ENCODE measurements around the gene GHRH.

GHRH gene

DNA sequence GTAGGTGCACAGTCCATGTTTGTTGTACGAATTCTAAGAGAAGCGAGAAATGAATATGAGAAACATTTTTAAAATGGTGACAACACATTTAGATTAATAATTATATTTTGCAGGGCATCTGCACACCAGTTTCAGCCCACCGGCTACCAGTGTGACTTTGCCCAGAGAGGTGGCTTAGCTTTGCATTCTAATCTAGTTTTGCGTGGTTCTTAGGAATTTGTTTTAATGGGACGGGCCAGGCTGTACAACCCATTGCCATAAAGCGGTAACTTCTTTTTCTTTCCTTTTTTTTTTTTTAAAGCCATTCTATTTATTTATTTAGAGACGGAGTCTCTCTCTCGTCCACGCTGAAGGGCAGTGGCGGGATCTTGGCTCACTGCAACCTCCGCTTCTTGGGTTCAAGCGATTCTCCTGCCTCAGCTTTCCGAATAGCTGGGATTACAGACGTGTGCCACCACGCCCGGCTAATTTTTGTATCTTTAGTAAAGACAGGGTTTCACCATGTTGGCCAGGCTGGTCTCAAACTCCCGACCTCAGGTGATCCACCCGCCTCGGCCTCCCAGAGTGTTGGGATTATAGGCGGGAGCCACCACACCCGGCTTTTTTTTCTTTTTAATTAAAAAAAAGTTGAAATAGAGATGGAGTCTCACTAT lies 28.7 kb upstream of the GHRH start:
- DNase-seq (ENCODE audit: low read depth): no peak

GRCh38 chr20:37288091-37288490 lies 26.5 kb upstream of the GHRH start:
- no peak for DNase-seq (ENCODE audit: low read depth)

GRCh38 chr20:37285664-37286374 lies 24.2 kb upstream of the GHRH start:
- no peak for DNase-seq (ENCODE audit: low read depth)

DNA sequence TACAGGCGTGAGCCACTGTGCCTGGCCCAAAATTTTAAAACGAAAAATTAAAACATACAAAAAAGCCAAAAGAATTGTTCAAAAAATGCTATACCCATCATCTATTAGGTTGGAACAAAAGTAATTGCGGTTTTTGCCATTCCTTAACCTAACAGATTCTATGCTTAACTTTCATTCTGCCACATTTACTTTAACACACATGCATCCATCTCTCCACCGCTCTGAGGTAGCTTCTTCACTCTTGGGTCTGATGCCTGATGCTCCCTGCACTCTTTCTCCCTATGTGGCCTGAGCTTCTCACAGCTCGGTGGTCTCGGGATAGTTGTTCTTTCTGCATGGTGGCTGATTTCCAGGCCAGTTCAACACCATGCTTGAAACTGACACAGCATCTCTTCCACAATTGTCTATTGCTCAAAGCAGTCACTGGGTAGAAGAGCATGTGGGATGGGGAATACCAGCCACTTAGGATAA lies 23.1 kb upstream of the GHRH start:
- DNase-seq (ENCODE audit: low read depth): no peak

DNA sequence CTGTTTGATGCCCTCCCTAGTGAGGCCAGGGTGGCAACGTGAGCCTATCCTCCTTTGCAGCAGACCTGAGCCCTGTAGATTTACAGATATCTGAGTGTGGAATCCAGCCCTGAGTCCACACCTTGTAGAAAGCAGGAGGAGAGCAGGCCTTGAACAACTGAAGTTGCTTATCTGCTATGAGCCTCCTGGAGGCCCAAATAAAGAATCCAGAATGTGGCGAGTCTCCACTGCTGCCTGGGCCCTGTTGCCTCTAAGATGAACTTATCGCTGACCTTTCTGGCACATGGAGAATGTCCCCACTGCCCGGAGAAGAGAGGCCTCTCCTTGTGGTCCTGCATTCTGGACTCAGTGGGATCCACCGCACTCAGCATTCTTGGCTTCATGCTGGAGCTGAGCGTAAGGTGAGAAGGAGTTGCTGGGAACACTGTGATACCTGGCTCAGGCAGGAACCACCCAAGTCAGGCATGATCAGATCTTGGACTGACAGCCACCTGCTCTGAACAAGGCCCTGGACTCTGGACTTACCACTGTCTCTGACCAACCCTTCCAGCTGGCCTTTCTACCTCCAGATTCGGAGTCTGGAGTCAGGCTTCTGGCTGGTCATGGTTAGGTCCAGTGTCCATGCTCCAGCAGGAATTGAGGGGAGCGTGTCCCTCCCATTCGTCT lies 22.0 kb upstream of the GHRH start:
- no peak for DNase-seq (ENCODE audit: low read depth)

DNA sequence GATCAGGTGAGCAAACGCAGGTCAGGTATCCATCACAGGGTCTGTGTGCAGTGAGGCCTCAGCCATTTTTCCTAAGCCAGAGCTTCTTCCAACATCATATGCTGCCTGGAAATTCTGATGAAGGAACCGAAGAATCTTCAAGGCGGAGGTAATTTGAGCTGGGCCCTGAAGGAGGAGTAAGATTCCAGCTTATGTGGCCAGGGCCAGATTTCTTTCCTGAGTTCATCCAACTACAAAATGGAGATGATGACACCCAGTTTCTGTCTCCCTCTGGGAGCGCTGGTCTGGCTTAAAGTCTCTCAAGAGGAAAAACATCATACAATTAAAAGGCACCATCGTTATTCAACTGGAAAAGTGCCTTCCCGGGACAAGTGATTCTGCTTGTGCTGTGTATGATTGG lies 20.9 kb upstream of the GHRH start:
- DNase-seq (ENCODE audit: low read depth): no peak

- DNase-seq (ENCODE audit: low read depth): no peak
Measured at GRCh38 chr20:37280403-37280802, 18.8 kb upstream of the GHRH start.

- no peak for DNase-seq (ENCODE audit: low read depth)
Measured at GRCh38 chr20:37279820-37280219, 18.2 kb upstream of the GHRH start.

GRCh38 chr20:37278966-37279590 lies 17.5 kb upstream of the GHRH start:
- no peak for DNase-seq (ENCODE audit: low read depth)

DNA sequence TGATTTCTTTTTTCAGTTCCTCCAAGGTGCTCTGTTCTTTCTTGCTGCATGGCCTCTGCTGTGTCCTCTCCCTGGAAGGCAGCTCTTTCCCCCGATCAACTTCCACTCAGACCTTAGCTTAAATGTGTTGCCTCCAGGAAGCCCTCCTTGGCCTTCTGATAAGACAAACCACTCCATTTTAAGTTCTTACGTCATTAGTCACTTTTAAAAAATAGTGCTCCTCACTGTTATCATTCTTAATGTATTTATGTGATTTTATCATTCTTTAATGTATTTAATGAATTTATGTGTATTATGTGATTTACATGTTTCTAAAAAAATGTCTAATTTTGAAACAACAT lies 15.6 kb upstream of the GHRH start:
- no peak for DNase-seq (ENCODE audit: low read depth)

DNA sequence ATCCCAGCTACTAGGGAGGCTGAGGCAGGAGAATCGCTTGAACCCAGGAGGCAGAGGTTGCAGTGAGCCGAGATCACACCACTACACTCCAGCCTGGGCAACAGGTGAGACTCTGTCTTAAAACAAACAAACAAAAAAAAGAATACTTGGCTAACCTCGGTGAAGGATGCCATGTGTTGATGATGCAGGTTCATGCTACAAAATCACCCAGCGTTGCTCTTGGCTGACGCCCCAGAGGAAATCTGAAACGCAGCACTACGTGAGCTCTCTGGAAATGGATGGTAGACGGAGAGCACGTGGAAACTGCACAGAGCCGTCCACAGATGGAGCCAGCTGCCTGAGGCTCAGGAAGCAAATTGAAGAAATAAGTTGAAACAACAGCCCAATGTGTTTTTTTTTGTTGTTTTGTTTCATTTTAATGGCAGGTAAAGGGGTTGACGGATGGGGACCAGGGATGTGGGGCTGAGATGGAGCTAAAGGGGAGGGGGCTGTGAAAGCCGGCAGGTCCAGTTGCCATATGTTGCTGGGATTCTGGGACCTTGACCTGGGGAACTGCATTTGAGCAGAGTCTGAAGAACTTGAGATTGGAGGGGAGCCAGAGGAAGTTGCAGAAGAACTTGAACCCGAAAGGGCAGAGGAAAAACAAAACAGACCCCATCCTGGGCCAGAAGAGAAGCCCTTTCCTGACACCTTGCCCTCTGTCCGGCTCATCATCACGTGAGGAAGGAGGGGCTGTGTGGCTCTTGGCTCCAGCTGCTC lies 15.1 kb upstream of the GHRH start:
- DNase-seq (ENCODE audit: low read depth): no peak

- no peak for DNase-seq (ENCODE audit: low read depth)
Measured at GRCh38 chr20:37274851-37275524, 13.4 kb upstream of the GHRH start.

- DNase-seq (ENCODE audit: low read depth): no peak
Measured at GRCh38 chr20:37273988-37274387, 12.4 kb upstream of the GHRH start.

- no peak for DNase-seq (ENCODE audit: low read depth)
Measured at GRCh38 chr20:37271421-37271768, 9.8 kb upstream of the GHRH start.

- no peak for DNase-seq (ENCODE audit: low read depth)
Measured at GRCh38 chr20:37270576-37271420, 9.2 kb upstream of the GHRH start.

DNA sequence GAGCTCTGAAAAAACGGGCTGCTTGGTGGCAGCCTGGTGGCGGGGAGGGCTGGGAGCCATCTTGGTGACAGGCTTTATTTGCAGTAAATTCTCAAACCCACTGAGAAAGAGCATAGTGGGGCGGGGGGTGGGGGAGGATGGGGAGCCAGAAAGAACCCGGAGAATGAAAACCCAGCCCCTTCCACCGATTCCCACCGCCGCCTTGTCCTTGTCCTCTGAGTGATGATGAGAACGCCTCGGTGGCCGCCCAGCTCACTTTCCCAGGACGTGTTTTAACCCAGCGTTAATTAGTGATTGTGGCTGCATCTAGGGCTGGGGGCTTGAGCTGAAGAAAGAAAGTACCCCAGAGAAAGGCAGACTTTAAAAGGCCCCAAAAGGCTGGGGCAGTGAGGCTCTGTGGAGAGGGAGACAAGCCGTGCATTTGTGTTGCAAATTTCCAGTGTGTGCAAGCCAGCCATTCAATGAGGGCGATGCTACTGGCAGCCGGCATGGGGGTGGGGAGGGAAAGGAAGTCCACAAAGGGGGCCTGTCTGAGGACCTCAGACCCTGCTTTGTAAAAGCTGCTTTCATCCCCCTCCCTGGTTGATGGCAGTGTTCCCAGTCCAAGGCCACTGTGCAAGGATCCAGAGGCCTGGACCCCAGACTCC lies 6.2 kb upstream of the GHRH start:
- no peak for DNase-seq (ENCODE audit: low read depth)

DNA sequence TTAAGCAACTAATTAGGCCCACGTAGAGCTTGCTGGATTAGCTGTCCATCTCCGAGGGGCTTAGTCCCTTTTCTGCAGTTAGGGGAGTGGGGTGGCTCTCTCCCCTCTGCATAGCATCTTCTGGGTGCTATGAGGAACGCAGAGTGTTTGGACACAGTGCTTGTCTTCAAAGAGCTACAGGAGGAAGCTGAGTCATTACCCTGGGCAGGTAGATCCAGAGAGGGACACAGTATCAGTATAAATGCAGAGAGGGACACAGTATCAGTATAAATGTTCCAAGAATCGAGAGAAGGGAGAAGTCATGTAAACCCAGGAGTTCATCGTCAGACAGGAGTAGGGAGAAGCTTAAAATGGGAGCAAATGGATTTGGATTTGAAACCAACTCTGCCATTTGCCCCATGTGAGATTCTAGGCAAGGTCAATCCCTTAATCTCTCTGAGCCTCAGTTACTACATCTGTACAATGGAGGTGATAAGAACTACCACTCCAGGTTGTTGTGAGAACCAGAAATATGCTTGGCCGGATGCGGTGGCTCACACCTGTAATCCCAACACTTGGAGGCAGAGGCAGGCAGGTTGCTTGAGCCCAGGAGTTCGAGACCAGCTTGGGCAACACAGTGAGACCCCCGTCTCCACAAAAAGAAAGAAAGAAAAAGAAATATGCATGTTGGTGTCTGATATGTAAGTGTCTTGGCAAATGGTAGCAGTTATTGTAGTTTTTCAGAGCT lies 5.5 kb upstream of the GHRH start:
- no peak for DNase-seq (ENCODE audit: low read depth)

- no peak for DNase-seq (ENCODE audit: low read depth)
Measured at GRCh38 chr20:37265152-37265551, 3.5 kb upstream of the GHRH start.

GRCh38 chr20:37263686-37264085 lies 2.1 kb upstream of the GHRH start:
- DNase-seq (ENCODE audit: low read depth): no peak

GRCh38 chr20:37262505-37262904 lies 891 bp upstream of the GHRH start:
- no peak for DNase-seq (ENCODE audit: low read depth)

Data from HS-27A (cell line).